Spleen (tissue), 11 donors: ENCODE measurements around the gene TNFSF15. TPM values are rescaled to one million over a fixed set of nuclear protein-coding genes. Genes with fewer than 3 reads are reported as not detected.

ENCODE experiments used
- DNase-seq: peaks from one replicate; pipeline ENCODE4 v3.0.0-alpha.2; 2020
- H3K27ac ChIP-seq, 8 donors: fragments of 200-600 bp; sonication (generic) in 7 of 8; 1 replicate in 4 of 8; 2 replicates in 4 of 8; pipeline versions ENCODE4 v1.5.0 to v1.8.0; 2016 to 2021; ENCODE audit warnings: inconsistent platforms in 4 of 8, mild to moderate bottlenecking in 4 of 8, moderate library complexity in 1 of 8
- H3K27me3 ChIP-seq, 7 donors: fragments of 200-600 bp; sonication (generic) in 6 of 7; replicated peaks in 1 of 7; 1 replicate in 4 of 7; 2 replicates in 3 of 7; pipeline versions ENCODE4 v1.5.0 to v1.8.0; 2016 to 2021; ENCODE audit warnings: inconsistent platforms in 3 of 7, mild to moderate bottlenecking in 1 of 7
- H3K36me3 ChIP-seq, 6 donors: fragments of 200-600 bp; sonication (generic) in 5 of 6; 1 replicate in 4 of 6; 2 replicates in 2 of 6; pipeline versions ENCODE4 v1.5.0 to v1.8.0; 2016 to 2021; ENCODE audit warnings: inconsistent platforms in 2 of 6
- H3K4me1 ChIP-seq, 6 donors: fragments of 200-600 bp; sonication (generic) in 5 of 6; 1 replicate in 3 of 6; 2 replicates in 3 of 6; pipeline versions ENCODE4 v1.5.0 to v1.8.0; 2016 to 2021; ENCODE audit warnings: inconsistent platforms in 3 of 6
- H3K4me3 ChIP-seq, 8 donors: fragments of 200-600 bp; sonication (generic) in 7 of 8; 1 replicate in 4 of 8; 2 replicates in 4 of 8; pipeline versions ENCODE4 v1.5.0 to v1.8.0; 2016 to 2021; ENCODE audit warnings: inconsistent platforms in 4 of 8, mild to moderate bottlenecking in 4 of 8, moderate library complexity in 2 of 8
- H3K9me3 ChIP-seq, 8 donors: fragments of 200-600 bp; sonication (generic) in 7 of 8; 1 replicate in 4 of 8; 2 replicates in 4 of 8; pipeline versions ENCODE4 v1.5.0 to v1.8.0; 2016 to 2021; ENCODE audit warnings: inconsistent platforms in 4 of 8
- POLR2A ChIP-seq, 3 donors: fragments of 450-650 bp; IDR thresholded peaks; one replicate each; pipeline ENCODE4 v1.5.1; 2017; ENCODE audit warnings: antibody characterized with exemption in 3 of 3, mild to moderate bottlenecking in 1 of 3
- POLR2AphosphoS5 ChIP-seq, 3 donors: sonication (generic); formaldehyde crosslinking; IDR thresholded peaks; one replicate each; pipeline ENCODE4 v1.5.1; 2017; ENCODE audit warnings: antibody characterized with exemption in 3 of 3
- WGBS, 5 donors: extraction: QIAGEN DNeasy Blood & Tissue Kit in 3 of 5; methylation state at CpG; one replicate each; pipeline versions ENCODE4 v1.1.5 to v1.1.7; 2013 to 2018; 5-methylcytosine and 5-hydroxymethylcytosine counted together
- intact Hi-C: fragments of 100-400 bp; cut with DNase I; formaldehyde crosslinking; loops from one replicate; pipeline ENCODE4 v1.15.0; 2023; ENCODE audit warnings: low total_unique reads
- polyA plus RNA-seq, 3 donors: library from polyadenylated mRNA; stranded (reverse); fragments of 200-250 nt; gene quantifications; one replicate each; pipeline ENCODE4 v1.2.1, GENCODE V29; 2013
- total RNA-seq, 7 donors: library from RNA; depleted of rRNA in 3 of 7; stranded (reverse); fragments of >200 nt in 3 of 7; fragmentation: NEBNext Ultra II Directional in 4 of 7; extraction: Animal tissue kit (Norgen Biotek cat#: 25700) in 4 of 7; gene quantifications; one replicate each; pipeline versions ENCODE4 v1.1.0 to v1.2.1, GENCODE V29; 2016 to 2021
- TF ChIP-seq, protein P1 (sequence below), 11 experiments: fragments of 200-600 bp in 7 of 11; fragments of 450-650 bp in 4 of 11; sonication (generic) in 4 of 11; IDR thresholded peaks in 8 of 11; conservative IDR thresholded peaks in 3 of 11; 1 replicate in 7 of 11; 2 replicates in 4 of 11; pipeline versions ENCODE4 v1.4.0 to v1.8.0; 2016 to 2021; ENCODE audit warnings: antibody characterized with exemption in 11 of 11, inconsistent platforms in 4 of 11, mild to moderate bottlenecking in 1 of 11
- donor health status: healthy with polysubstance abuse.
- donor health status: DM: no; HTN: no; CAD: no; lungs with moderate emphysema.
- donor health status: DM: no; HTN: no; CAD: no.
- donor health status: Bipolar disorder and iron deficiency.
- donor health status: healthy.
- donor health status: DM: no; HTN: no; CAD: no.
- donor health status: DM: yes; HTN: yes; CAD: no.

The TNFSF15 gene
- total and polyA plus RNA-seq, 10 donors, result 0.22 to 1.8 (median 0.60) TPM

DNA sequence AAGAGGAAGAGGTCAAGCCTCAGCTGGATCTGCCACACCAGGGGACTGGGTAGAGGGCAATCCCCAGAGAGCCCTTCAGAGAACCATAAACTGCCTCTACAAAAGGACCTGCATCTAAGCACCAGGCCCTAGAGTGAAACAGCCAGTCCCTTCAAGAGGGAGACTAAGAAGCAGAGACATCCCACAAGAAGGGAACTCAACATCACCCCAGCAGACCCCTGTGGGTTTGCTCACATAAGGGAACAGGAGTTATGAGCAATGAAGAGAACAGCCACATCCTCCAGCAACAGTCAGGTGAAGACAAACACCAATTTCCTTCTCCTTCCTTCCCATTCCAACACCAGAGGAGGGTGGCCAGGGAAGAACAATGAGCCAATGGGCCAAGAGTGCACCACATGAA, 48.9 kb downstream of the TNFSF15 start:
- no peak for DNase-seq
- TF ChIP-seq, protein P1, sequence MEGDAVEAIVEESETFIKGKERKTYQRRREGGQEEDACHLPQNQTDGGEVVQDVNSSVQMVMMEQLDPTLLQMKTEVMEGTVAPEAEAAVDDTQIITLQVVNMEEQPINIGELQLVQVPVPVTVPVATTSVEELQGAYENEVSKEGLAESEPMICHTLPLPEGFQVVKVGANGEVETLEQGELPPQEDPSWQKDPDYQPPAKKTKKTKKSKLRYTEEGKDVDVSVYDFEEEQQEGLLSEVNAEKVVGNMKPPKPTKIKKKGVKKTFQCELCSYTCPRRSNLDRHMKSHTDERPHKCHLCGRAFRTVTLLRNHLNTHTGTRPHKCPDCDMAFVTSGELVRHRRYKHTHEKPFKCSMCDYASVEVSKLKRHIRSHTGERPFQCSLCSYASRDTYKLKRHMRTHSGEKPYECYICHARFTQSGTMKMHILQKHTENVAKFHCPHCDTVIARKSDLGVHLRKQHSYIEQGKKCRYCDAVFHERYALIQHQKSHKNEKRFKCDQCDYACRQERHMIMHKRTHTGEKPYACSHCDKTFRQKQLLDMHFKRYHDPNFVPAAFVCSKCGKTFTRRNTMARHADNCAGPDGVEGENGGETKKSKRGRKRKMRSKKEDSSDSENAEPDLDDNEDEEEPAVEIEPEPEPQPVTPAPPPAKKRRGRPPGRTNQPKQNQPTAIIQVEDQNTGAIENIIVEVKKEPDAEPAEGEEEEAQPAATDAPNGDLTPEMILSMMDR (IDR thresholded peaks at IDR 0.05 in 8 of 11, conservative IDR thresholded peaks at IDR 0.05 in 3 of 11), result no peak
- TF ChIP-seq POLR2A (IDR thresholded peaks at IDR 0.05) (no peak), POLR2AphosphoS5 (IDR thresholded peaks at IDR 0.05) (no peak)
- intact Hi-C loops, result no loop called here
- H3K27me3 ChIP-seq, result no peaks in the 10 kb centered on the region
- no peak overlapping the region for H3K27ac ChIP-seq
- no peaks in the 10 kb centered on the region for H3K36me3 ChIP-seq
- H3K4me1 ChIP-seq, result peaks cover 0 to 15% (median 8%) of the 10 kb centered on the region in 6 donors
- no peak overlapping the region for H3K4me3 ChIP-seq
- peaks cover 0 to 8% (median 0%) of the 10 kb centered on the region in 8 donors for H3K9me3 ChIP-seq

DNA sequence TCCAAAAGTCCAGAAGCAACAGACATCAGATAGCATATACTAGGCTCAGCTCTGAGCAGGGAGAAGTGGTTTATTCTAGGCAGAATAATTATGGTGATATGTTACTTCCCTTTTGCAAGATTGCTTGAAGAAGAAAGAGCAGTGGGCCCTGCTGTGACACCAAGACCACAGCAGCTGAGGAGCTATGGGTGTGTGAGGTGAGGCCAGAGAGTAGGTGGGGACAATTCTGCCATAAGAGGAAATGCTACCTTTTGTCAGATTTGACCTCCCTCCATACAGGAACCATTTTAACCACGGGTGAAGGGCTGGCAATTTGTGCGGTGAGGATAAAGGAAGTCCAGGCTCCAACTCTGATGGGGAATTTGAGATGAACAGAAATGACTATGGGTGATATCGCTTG, 51.3 kb downstream of the TNFSF15 start:
- DNase-seq, result peak; percentile 79
- H3K27ac ChIP-seq, result peak overlapping the region in 1 of 8 donors; percentile 29
- H3K4me3 ChIP-seq, result no peak overlapping the region
- peaks cover 0 to 15% (median 8%) of the 10 kb centered on the region in 6 donors for H3K4me1 ChIP-seq
- H3K9me3 ChIP-seq, result peaks cover 0 to 8% (median 0%) of the 10 kb centered on the region in 8 donors
- no peaks in the 10 kb centered on the region for H3K36me3 ChIP-seq
- TF ChIP-seq, protein P1 (IDR thresholded peaks at IDR 0.05 in 8 of 11, conservative IDR thresholded peaks at IDR 0.05 in 3 of 11), result no peak
- TF ChIP-seq POLR2A (IDR thresholded peaks at IDR 0.05), result no peak
- no peak for TF ChIP-seq POLR2AphosphoS5 (IDR thresholded peaks at IDR 0.05)
- 31 to 47% (median 36%) methylated on average over 3 of the region's 3 CpGs for WGBS, 5 donors
- intact Hi-C loops, result no loop called here
- H3K27me3 ChIP-seq, result no peaks in the 10 kb centered on the region

DNA sequence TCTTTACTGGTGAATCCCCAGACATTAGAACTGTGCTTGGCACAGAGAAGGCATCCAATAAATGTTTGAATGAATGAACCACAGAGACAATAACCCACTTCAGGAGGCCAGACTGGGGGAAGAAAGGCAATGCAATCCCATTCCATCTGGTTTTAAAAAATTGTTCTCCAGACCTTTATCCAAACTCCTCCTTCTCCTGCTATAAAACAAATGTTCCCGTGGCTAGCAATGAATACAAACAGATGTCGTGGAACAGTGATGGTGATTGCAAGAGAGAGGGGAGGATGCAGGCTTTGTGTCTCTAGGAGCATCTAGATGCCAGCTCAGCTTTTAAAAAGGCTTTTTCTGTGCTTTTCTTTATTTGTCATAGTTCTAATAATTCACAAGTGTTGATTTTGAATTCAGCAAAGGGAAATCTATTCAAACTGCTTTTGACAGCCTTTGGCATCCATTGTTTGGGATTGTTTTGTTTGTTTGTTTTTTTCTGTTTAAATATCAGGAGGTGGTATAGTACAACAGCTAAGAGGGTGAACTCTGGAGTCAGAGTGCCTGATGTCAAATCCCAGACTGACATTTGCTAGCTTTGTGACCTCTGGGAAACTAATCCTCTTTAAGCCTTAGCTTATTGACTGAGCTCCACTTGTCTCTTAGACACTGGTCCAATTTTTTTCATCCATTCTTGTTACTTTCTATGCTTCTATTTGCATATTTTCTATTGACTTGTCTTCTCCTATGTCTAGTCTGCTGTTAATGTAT, 59.1 kb downstream of the TNFSF15 start:
- no peak for DNase-seq
- Histone ChIP-seq H3K4me1 (no peaks in the 10 kb centered on the region), H3K27me3 (no peaks in the 10 kb centered on the region), H3K36me3 (no peaks in the 10 kb centered on the region), H3K27ac (no peak overlapping the region), H3K4me3 (no peak overlapping the region), H3K9me3 (no peaks in the 10 kb centered on the region)
- intact Hi-C loops, result no loop called here
- TF ChIP-seq, protein P1 (IDR thresholded peaks at IDR 0.05 in 8 of 11, conservative IDR thresholded peaks at IDR 0.05 in 3 of 11), result no peak
- TF ChIP-seq POLR2A (IDR thresholded peaks at IDR 0.05), result no peak
- no peak for TF ChIP-seq POLR2AphosphoS5 (IDR thresholded peaks at IDR 0.05)
- 72 to 94% (median 76%) methylated on average over 2 of the region's 2 CpGs for WGBS, 5 donors

DNA sequence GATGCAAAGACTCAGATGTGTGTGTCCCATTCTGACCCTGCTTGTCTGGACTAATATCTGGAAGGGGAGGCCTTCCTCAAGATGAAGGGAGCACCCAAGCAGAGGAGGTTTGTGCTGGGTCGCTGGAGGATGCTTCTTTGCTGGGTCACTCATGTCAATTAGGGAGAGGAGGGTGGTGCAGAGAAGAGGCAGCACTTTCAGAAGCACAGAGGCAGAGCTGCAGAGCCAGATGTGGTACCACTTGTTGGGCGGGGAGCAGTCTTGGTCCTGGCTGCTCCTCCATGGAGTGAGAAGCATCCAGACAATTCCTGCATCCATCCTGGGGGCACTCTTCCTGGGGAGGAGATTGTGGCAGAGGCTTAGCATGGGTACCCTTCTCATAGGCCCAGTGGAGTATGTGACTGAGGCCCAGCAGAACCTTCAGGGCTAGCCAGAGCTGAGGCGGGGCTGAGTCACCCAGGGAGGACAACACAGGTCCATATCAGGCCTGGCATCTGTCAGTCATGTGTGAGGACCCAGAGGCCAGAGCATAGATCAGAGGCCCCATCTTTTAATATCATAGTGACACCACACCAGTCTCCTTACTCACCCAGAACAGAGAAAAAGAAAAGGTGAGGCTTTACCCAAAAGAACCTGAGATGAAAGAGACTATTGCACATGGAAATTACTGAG, 59.8 kb downstream of the TNFSF15 start:
- intact Hi-C loops, result no loop called here
- TF ChIP-seq, protein P1 (IDR thresholded peaks at IDR 0.05 in 8 of 11, conservative IDR thresholded peaks at IDR 0.05 in 3 of 11), result no peak
- TF ChIP-seq POLR2AphosphoS5 (IDR thresholded peaks at IDR 0.05), result no peak
- no peak for TF ChIP-seq POLR2A (IDR thresholded peaks at IDR 0.05)

More for the DNA sequence above, 59.8 kb downstream of the TNFSF15 start:
- Histone ChIP-seq H3K4me3 (no peak overlapping the region), H3K36me3 (no peaks in the 10 kb centered on the region), H3K27me3 (no peaks in the 10 kb centered on the region), H3K27ac (no peak overlapping the region), H3K4me1 (no peaks in the 10 kb centered on the region), H3K9me3 (no peaks in the 10 kb centered on the region)
- 66 to 95% (median 81%) methylated on average over 3 of the region's 3 CpGs for WGBS, 5 donors
- DNase-seq, result no peak
